Measurements from ENCODE around the gene CCDC198. TPM values are rescaled to one million over a fixed set of nuclear protein-coding genes. Genes with fewer than 3 reads are reported as not detected.

CCDC198 gene
- polyA plus RNA-seq, 2 of the 4 experiments (the other 2 are of a cell fraction) = 8.1 to 11.6 TPM

- ATAC-seq (peak; percentile 60 to 73; a peak in 4 of 6 replicates), FAIRE-seq (peak; percentile 36), DNase-seq (ENCODE audit: low read depth in 1 of 2, low spot score in 1 of 2) (peak in 1 of 2 experiments; percentile 37)
- Histone ChIP-seq H3K27ac (peak overlapping the region; percentile 71 to 87; a peak in 4 of 6 replicates), H3K9me3 (no peaks in the 10 kb centered on the region), H3K4me1 (peaks cover 38% of the 10 kb centered on the region), H3K4me2 (peak overlapping the region; percentile 78), H3K4me3 (peak overlapping the region; percentile 31; the same call in 2 of the 3 replicates)
- WGBS (ENCODE audit: missing lambda C conversion rate) = 13% methylated on average over 2 of the region's 2 CpGs
- no peak for TF ChIP-seq ZC3H11A (IDR thresholded peaks at IDR 0.05)
- no peak for TF ChIP-seq ELK1 (IDR thresholded peaks at IDR 0.05; ENCODE audit: low read depth, low read length)
- TF ChIP-seq FOSL2 (IDR thresholded peaks at IDR 0.05) = peak; percentile 52; the same call in 1 of the 2 replicates
- TF ChIP-seq FOSL2 (CRISPR knock-in tag; IDR thresholded peaks at IDR 0.05) = peak; percentile 93
- no peak for TF ChIP-seq ESRRA (IDR thresholded peaks at IDR 0.05; ENCODE audit: borderline replicate concordance, low read length)
- no peak for TF ChIP-seq BHLHE40 (IDR thresholded peaks at IDR 0.05; ENCODE audit: low read depth, low read length)
- TF ChIP-seq MYC (IDR thresholded peaks at IDR 0.05; ENCODE audit: borderline replicate concordance, low read length) = no peak
- no peak for TF ChIP-seq HMGXB4 (CRISPR knock-in tag; IDR thresholded peaks at IDR 0.05; ENCODE audit: borderline replicate concordance)
- no peak for TF ChIP-seq KDM1A (IDR thresholded peaks at IDR 0.05; ENCODE audit: low read depth)
- 0 out of 5 replicates have a peak, but pooled peaks of 1 of the 2 experiments have one; percentile 18 for TF ChIP-seq JUN (IDR thresholded peaks at IDR 0.05)
- peak; percentile 63 for TF ChIP-seq JUNB (IDR thresholded peaks at IDR 0.05)
- TF ChIP-seq CEBPB (IDR thresholded peaks at IDR 0.05) = 0 out of 4 replicates have a peak, but pooled peaks of 1 of the 2 experiments have one; percentile 16
- ChIA-PET CTCF (interaction anchor here (0.6 kb wide), 1 partner anchor 18 kb away, joined by 3 read pairs; no protein-coding TSS in a partner anchor), POLR2A (no interaction called here)
These were observed 798 bp downstream of the CCDC198 start for GRCh38 chr14:57492859-57493258.

- Histone ChIP-seq H3K27ac (peak overlapping the region in 1 of 2 experiments; percentile 41; a peak in 1 of 6 replicates), H3K4me1 (peaks cover 38% of the 10 kb centered on the region), H3K9me3 (no peaks in the 10 kb centered on the region), H3K4me3 (no peak overlapping the region), H3K4me2 (peak overlapping the region; percentile 78)
- CTCF ChIA-PET = interaction anchor here (1.0 kb wide), 1 partner anchor 580 kb away, joined by 3 read pairs; no protein-coding TSS in a partner anchor
- DNase-seq (ENCODE audit: low read depth in 1 of 2, low spot score in 1 of 2) (no peak), ATAC-seq (no peak), FAIRE-seq (peak; percentile 85)
- 90% methylated on average over 1 of the region's 1 CpG for WGBS (ENCODE audit: missing lambda C conversion rate)
- TF ChIP-seq EP300 (IDR thresholded peaks at IDR 0.05) (no peak), CHD4 (IDR thresholded peaks at IDR 0.05; ENCODE audit: borderline replicate concordance) (no peak), RAD21 (conservative IDR thresholded peaks at IDR 0.05 in 1 of 2, IDR thresholded peaks at IDR 0.05 in 1 of 2) (no peak), ESRRA (IDR thresholded peaks at IDR 0.05; ENCODE audit: borderline replicate concordance, low read length) (no peak), FOXS1 (CRISPR knock-in tag; IDR thresholded peaks at IDR 0.05) (no peak), EHF (CRISPR knock-in tag; IDR thresholded peaks at IDR 0.05) (no peak), TFCP2L1 (CRISPR knock-in tag; IDR thresholded peaks at IDR 0.05) (no peak), FOSL2 (IDR thresholded peaks at IDR 0.05) (no peak), FOSL2 (CRISPR knock-in tag; IDR thresholded peaks at IDR 0.05) (no peak), RCOR1 (IDR thresholded peaks at IDR 0.05; ENCODE audit: low read depth, low read length) (no peak), HMGXB4 (CRISPR knock-in tag; IDR thresholded peaks at IDR 0.05; ENCODE audit: borderline replicate concordance) (no peak), MYC (IDR thresholded peaks at IDR 0.05; ENCODE audit: borderline replicate concordance, low read length) (no peak)
- POLR2A ChIA-PET = no interaction called here
These were observed 2.0 kb downstream of the CCDC198 start for GRCh38 chr14:57491640-57492039.

Measured in A549 (cell line).